ENCODE measurements around the gene PAFAH2. TPM values are rescaled to one million over a fixed set of nuclear protein-coding genes. Genes with fewer than 3 reads are reported as not detected.
A peak's percentile ranks its signal among the peaks of the same experiment; 100 is the strongest.

PAFAH2 gene
- 10.8 and 16.0 TPM in 2 replicates for polyA plus RNA-seq (2012; rRNA removed)
- 14.2 and 15.5 TPM in 2 replicates for polyA plus RNA-seq (2012; cell fraction: cytosol; rRNA removed)
- 10.1 and 13.5 TPM in 2 replicates for polyA plus RNA-seq (2012; cell fraction: nucleus; rRNA removed)

- Histone ChIP-seq H3K4me3 (ENCODE audit: low read depth in 2 of 2, low read length in 1 of 2) (peak within 1 kb of the TSS; percentile 57 to 84), H3K27ac (ENCODE audit: low read depth in 2 of 2, low read length in 1 of 2) (peak within 1 kb of the TSS; percentile 60 to 64; a peak in 3 of 4 replicates), H3K4me1 (ENCODE audit: control insufficient read depth in 1 of 2, insufficient read depth in 2 of 2, low read depth in 1 of 2, low read length in 1 of 2) (peaks cover 5 to 21% of the 10 kb centered on the region in 2 experiments; a peak in 3 of 4 replicates), H3F3A (replicated peaks; ENCODE audit: insufficient read depth) (no peaks in the 10 kb centered on the region), H4K20me1 (ENCODE audit: insufficient read depth) (no peaks in the 10 kb centered on the region), H3K79me2 (ENCODE audit: insufficient read depth) (peaks cover 19% of the 10 kb centered on the region), H3K9me3 (no peaks in the 10 kb centered on the region), H2AFZ (ENCODE audit: low read depth) (peak within 1 kb of the TSS; percentile 98), H3K9ac (peak within 1 kb of the TSS; percentile 70), H3K27me3 (ENCODE audit: insufficient read depth) (no peaks in the 10 kb centered on the region), H3K36me3 (replicated peaks in 1 of 2; ENCODE audit: control insufficient read depth in 1 of 2, insufficient read depth in 2 of 2, low read length in 1 of 2) (no peaks in the 10 kb centered on the region), H3K4me2 (peak within 1 kb of the TSS; percentile 78), H3K9me2 (no peaks in the 10 kb centered on the region)
- ChIA-PET CTCF (interaction anchor here (0.7 to 14.4 kb wide), 36 partner anchors 8 to 283 kb away, joined by 3 to 344 read pairs (median 5); partner anchors contain the start of genes EXTL1, PAQR7 and STMN1), POLR2A (interaction anchor here (0.7 to 2.2 kb wide), 10 partner anchors 11 to 178 kb away, joined by 3 to 27 read pairs (median 4); partner anchors contain the start of genes MTFR1L and STMN1)
- peak; percentile 91 for DNase-seq
- 4% methylated on average over 34 of the region's 47 CpGs for WGBS (ENCODE audit: low lambda C conversion rate)
- TF ChIP-seq CTCF (IDR thresholded peaks at IDR 0.05): peak; percentile 95
- TF ChIP-seq GABPA (IDR thresholded peaks at IDR 0.05; ENCODE audit: low read depth): peak; percentile 84
- peak; percentile 73 for TF ChIP-seq POLR2AphosphoS5 (IDR thresholded peaks at IDR 0.05; ENCODE audit: low read depth, low read length)
- peak; percentile 95 for TF ChIP-seq TAF1 (IDR thresholded peaks at IDR 0.05; ENCODE audit: borderline replicate concordance, low read depth, low read length)
- TF ChIP-seq MAX (IDR thresholded peaks at IDR 0.05; ENCODE audit: low read depth): peak; percentile 94
- TF ChIP-seq SIN3A (IDR thresholded peaks at IDR 0.05; ENCODE audit: borderline replicate concordance, low read depth, low read length): peak; percentile 53; the same call in 1 of the 2 replicates
- TF ChIP-seq NFIC (IDR thresholded peaks at IDR 0.05; ENCODE audit: borderline replicate concordance): no peak; the same call in 1 of the 2 replicates
- TF ChIP-seq RAD21 (IDR thresholded peaks at IDR 0.05; ENCODE audit: low read length): peak; percentile 99
- no peak for TF ChIP-seq FOXM1 (IDR thresholded peaks at IDR 0.05; ENCODE audit: low read depth)
- TF ChIP-seq ZBTB33 (IDR thresholded peaks at IDR 0.05; ENCODE audit: borderline replicate concordance, low read depth): peak; percentile 89
- peak; percentile 95 for TF ChIP-seq PBX3 (IDR thresholded peaks at IDR 0.05)
- peak; percentile 25; the same call in 1 of the 2 replicates for TF ChIP-seq USF2 (IDR thresholded peaks at IDR 0.05; ENCODE audit: borderline replicate concordance, low read depth, low read length)
- TF ChIP-seq YY1 (IDR thresholded peaks at IDR 0.05; ENCODE audit: low read depth): peak; percentile 78
- no peak for TF ChIP-seq JUND (IDR thresholded peaks at IDR 0.05)
- TF ChIP-seq IRF3 (IDR thresholded peaks at IDR 0.05; ENCODE audit: low read depth, low read length): no peak
- TF ChIP-seq EP300 (IDR thresholded peaks at IDR 0.05; ENCODE audit: borderline replicate concordance in 1 of 2, low read depth in 1 of 2, low read length in 1 of 2): peak in 1 of 2 experiments; percentile 49; a peak in 1 of 4 replicates
- TF ChIP-seq TEAD4 (IDR thresholded peaks at IDR 0.05; ENCODE audit: borderline replicate concordance, insufficient read depth): no peak
- peak; percentile 73; the same call in 1 of the 2 replicates for TF ChIP-seq FOXJ3 (CRISPR knock-in tag; IDR thresholded peaks at IDR 0.05)
- TF ChIP-seq NRF1 (IDR thresholded peaks at IDR 0.05; ENCODE audit: low read depth, low read length): 0 out of 2 replicates have a peak, but pooled peaks have one; percentile 37
- 0 out of 2 replicates have a peak, but pooled peaks have one; percentile 36 for TF ChIP-seq TCF12 (IDR thresholded peaks at IDR 0.05)
- peak; percentile 100 for TF ChIP-seq SMC3 (IDR thresholded peaks at IDR 0.05; ENCODE audit: low read depth, low read length)
- no peak for TF ChIP-seq MEF2A (IDR thresholded peaks at IDR 0.05; ENCODE audit: borderline replicate concordance, low read depth)
- peak; percentile 54 for TF ChIP-seq GATA2 (CRISPR knock-in tag; IDR thresholded peaks at IDR 0.05)
- TF ChIP-seq CHD2 (IDR thresholded peaks at IDR 0.05; ENCODE audit: low read length, partially characterized antibody): peak; percentile 98
- no peak for TF ChIP-seq RXRA (IDR thresholded peaks at IDR 0.05; ENCODE audit: borderline replicate concordance, low read depth)
Observed at GRCh38 chr1:25997828-25998761, at the start of gene PAFAH2. PAFAH2 (minus strand) TSS chr1:25998063; CDS start chr1:25990816, 7,247 bp downstream.

Measured in SK-N-SH (cell line).